GM23338 (cell line): Measurements from ENCODE around the gene TRIM52. TPM values are rescaled to one million over a fixed set of nuclear protein-coding genes. Genes with fewer than 3 reads are reported as not detected.

Experiments used
- ATAC-seq: fragments of 200-7000 bp; cut with Tn5 transposase; 3 replicates; pipeline ENCODE4 v1.9.1; 2020
- DNase-seq: peaks from one replicate; pipeline ENCODE4 v3.0.0-alpha.2; 2015; ENCODE audit warnings: low spot score
- H2AFZ ChIP-seq: fragments of 200-600 bp; sonication (generic); 2 replicates; pipeline ENCODE4 v1.8.0; 2016; ENCODE audit warnings: antibody characterized with exemption, mild to moderate bottlenecking, moderate library complexity
- H3F3A ChIP-seq: fragments of 200-600 bp; sonication (generic); replicated peaks from 2 replicates; pipeline ENCODE4 v1.8.0; 2017; ENCODE audit warnings: antibody characterized with exemption, mixed run types, low read depth
- H3K27ac ChIP-seq: fragments of 200-600 bp; sonication (generic); 2 replicates; pipeline ENCODE4 v1.6.1; 2016; ENCODE audit warnings: low read depth
- H3K27me3 ChIP-seq: fragments of 200-600 bp; sonication (generic); 2 replicates; pipeline ENCODE4 v1.8.0; 2016; ENCODE audit warnings: mild to moderate bottlenecking, mixed run types, moderate library complexity; ENCODE audit not compliant: insufficient read depth
- H3K36me3 ChIP-seq: fragments of 200-600 bp; sonication (generic); 2 replicates; pipeline ENCODE4 v1.8.0; 2016; ENCODE audit warnings: mild to moderate bottlenecking; ENCODE audit not compliant: insufficient read depth
- H3K4me1 ChIP-seq: fragments of 200-600 bp; sonication (generic); 2 replicates; pipeline ENCODE4 v1.8.0; 2016; ENCODE audit warnings: mild to moderate bottlenecking, moderate library complexity; ENCODE audit not compliant: insufficient read depth
- H3K4me2 ChIP-seq: fragments of 200-600 bp; sonication (generic); 2 replicates; pipeline ENCODE4 v1.7.1; 2017; ENCODE audit warnings: mixed run types
- H3K4me3 ChIP-seq: fragments of 200-600 bp; sonication (generic); 2 replicates; pipeline ENCODE4 v1.6.1; 2016; ENCODE audit warnings: mixed run types
- H3K79me2 ChIP-seq: fragments of 200-600 bp; sonication (generic); replicated peaks from 2 replicates; pipeline ENCODE4 v1.8.0; 2017; ENCODE audit warnings: mild to moderate bottlenecking; ENCODE audit not compliant: insufficient read depth
- H3K9me2 ChIP-seq: fragments of 200-600 bp; sonication (generic); 2 replicates; pipeline ENCODE4 v1.8.0; 2017; ENCODE audit not compliant: insufficient read depth
- H4K20me1 ChIP-seq: fragments of 200-600 bp; sonication (generic); replicated peaks from 2 replicates; pipeline ENCODE4 v1.8.0; 2017; ENCODE audit warnings: mild to moderate bottlenecking; ENCODE audit not compliant: insufficient read depth
- H3K27ac Mint-ChIP-seq: 2 replicates; pipeline ENCODE4 v1.8.0; 2020; ENCODE audit warnings: inconsistent platforms, mild to moderate bottlenecking, moderate library complexity, mixed read lengths
- H3K27me3 Mint-ChIP-seq: 3 replicates; pipeline ENCODE4 v1.8.0; 2022; ENCODE audit warnings: low read depth, mild to moderate bottlenecking, moderate library complexity, mixed read lengths, inconsistent platforms; ENCODE audit not compliant: insufficient read depth, poor library complexity
- H3K36me3 Mint-ChIP-seq: 3 replicates; pipeline ENCODE4 v1.8.0; 2021; ENCODE audit warnings: low read depth, mild to moderate bottlenecking, inconsistent platforms, moderate library complexity, mixed read lengths
- H3K4me1 Mint-ChIP-seq: 3 replicates; pipeline ENCODE4 v1.8.0; 2020; ENCODE audit warnings: mild to moderate bottlenecking, inconsistent platforms, mixed read lengths
- H3K4me3 Mint-ChIP-seq: 3 replicates; pipeline ENCODE4 v1.8.0; 2021; ENCODE audit warnings: moderate library complexity, mild to moderate bottlenecking, inconsistent platforms, mixed read lengths
- H3K9me3 Mint-ChIP-seq: 3 replicates; pipeline ENCODE4 v1.8.0; 2020; ENCODE audit warnings: moderate library complexity, mild to moderate bottlenecking, inconsistent platforms, mixed read lengths
- CREB1 ChIP-seq: fragments of 250-450 bp; sonication (Bioruptor Pico); IDR thresholded peaks from 2 replicates; pipeline ENCODE4 v1.5.0; 2020; ENCODE audit warnings: low read depth, mild to moderate bottlenecking, moderate library complexity
- CTCF ChIP-seq, 2 experiments: fragments of 200-600 bp in 1 of 2; sonication (generic) in 1 of 2; conservative IDR thresholded peaks; 2 replicates each; pipeline versions ENCODE4 v1.5.1 to v1.6.1; 2016 to 2017; ENCODE audit warnings: antibody characterized with exemption in 2 of 2, low read depth in 2 of 2, mild to moderate bottlenecking in 2 of 2, moderate library complexity in 1 of 2
- ETS1 ChIP-seq: IDR thresholded peaks from 2 replicates; pipeline ENCODE4 v1.6.1; 2016; ENCODE audit warnings: antibody characterized with exemption
- EZH2 ChIP-seq: fragments of 200-600 bp; sonication (generic); IDR thresholded peaks from one replicate; pipeline ENCODE4 v1.8.0; 2017; ENCODE audit warnings: antibody characterized with exemption, mild to moderate bottlenecking, low read depth; ENCODE audit not compliant: unreplicated experiment
- EZH2phosphoT487 ChIP-seq: fragments of 200-600 bp; sonication (generic); IDR thresholded peaks from one replicate; pipeline ENCODE4 v1.8.1; 2018; ENCODE audit warnings: antibody characterized with exemption; ENCODE audit not compliant: unreplicated experiment
- NANOG ChIP-seq: IDR thresholded peaks from 2 replicates; pipeline ENCODE4 v1.6.1; 2016; ENCODE audit warnings: antibody characterized with exemption, borderline replicate concordance
- POLR2AphosphoS5 ChIP-seq: IDR thresholded peaks from 2 replicates; pipeline ENCODE4 v1.6.1; 2016; ENCODE audit warnings: antibody characterized with exemption, low read depth
- REST ChIP-seq: IDR thresholded peaks from one replicate; pipeline ENCODE4 v1.6.1; 2018; ENCODE audit warnings: antibody characterized with exemption; ENCODE audit not compliant: unreplicated experiment
- STAT1 ChIP-seq: IDR thresholded peaks from one replicate; pipeline ENCODE4 v1.6.1; 2016; ENCODE audit warnings: antibody characterized with exemption; ENCODE audit not compliant: unreplicated experiment
- ZNF114 ChIP-seq: fragments of 250-450 bp; sonication (Bioruptor Pico); IDR thresholded peaks from 2 replicates; pipeline ENCODE4 v1.5.0; 2020; ENCODE audit warnings: mild to moderate bottlenecking, moderate library complexity
- polyA plus RNA-seq: library from polyadenylated mRNA; unstranded; fragments of >200 nt; fragmentation: Nextera tagmentation; extraction: Ambion mirVana; gene quantifications from 2 replicates; pipeline ENCODE4 v1.2.1, GENCODE V29; 2016
- total RNA-seq: library from RNA; depleted of rRNA; stranded (reverse); fragments of >200 nt; shearing (Covaris generic); gene quantifications from 2 replicates; pipeline ENCODE4 v1.2.3, GENCODE V29; 2014

TRIM52 gene
- total and polyA plus RNA-seq, 2 experiments from 2014 or later: 6.2 to 8.1 TPM

- Histone ChIP-seq H3K27me3 (peaks cover 37% of the 10 kb centered on the region), H3K4me2 (no peak overlapping the region), H3K4me1 (peaks cover 15% of the 10 kb centered on the region; the same call in 1 of the 2 replicates), H3K79me2 (no peaks in the 10 kb centered on the region), H3F3A (peaks cover 10% of the 10 kb centered on the region; the same call in 1 of the 2 replicates), H3K9me2 (no peaks in the 10 kb centered on the region), H2AFZ (no peak overlapping the region), H3K27ac (no peak overlapping the region), H3K36me3 (no peaks in the 10 kb centered on the region), H3K4me3 (no peak overlapping the region), H4K20me1 (no peaks in the 10 kb centered on the region; the same call in 1 of the 2 replicates)
- Mint-ChIP-seq H3K4me3 (peak overlapping the region; percentile 94), H3K27me3 (peaks cover 49% of the 10 kb centered on the region), H3K36me3 (peaks cover 17% of the 10 kb centered on the region), H3K27ac (no peak overlapping the region), H3K4me1 (peaks cover 15% of the 10 kb centered on the region), H3K9me3 (peaks cover 20% of the 10 kb centered on the region)
- DNase-seq: no peak
- ATAC-seq: no peak
- TF ChIP-seq POLR2AphosphoS5 (no peak), CREB1 (no peak), EZH2 (no peak), STAT1 (no peak), CTCF (conservative IDR thresholded peaks at IDR 0.05; ENCODE audit: low read depth in 2 of 2) (no peak), NANOG (no peak), ETS1 (no peak), REST (no peak)
Observed at GRCh38 chr5:181207960-181208253, 53.0 kb downstream of the TRIM52 start.

- H3K4me1 Mint-ChIP-seq: peaks cover 14% of the 10 kb centered on the region
- peaks cover 20% of the 10 kb centered on the region for H3K9me3 Mint-ChIP-seq
- peaks cover 15% of the 10 kb centered on the region; the same call in 1 of the 2 replicates for H3K4me1 ChIP-seq
- no peak overlapping the region for H3K27ac ChIP-seq
- peak overlapping the region; percentile 75 for H3K27ac Mint-ChIP-seq
- no peaks in the 10 kb centered on the region for H3K9me2 ChIP-seq
- peak overlapping the region; percentile 94 for H3K4me3 Mint-ChIP-seq
- H3K4me3 ChIP-seq: peak overlapping the region; percentile 79
- no peaks in the 10 kb centered on the region for H3K36me3 ChIP-seq
- no peaks in the 10 kb centered on the region; the same call in 1 of the 2 replicates for H4K20me1 ChIP-seq
- H3K36me3 Mint-ChIP-seq: peaks cover 17% of the 10 kb centered on the region
- no peaks in the 10 kb centered on the region for H3K79me2 ChIP-seq
- H2AFZ ChIP-seq: peak overlapping the region; percentile 64
- DNase-seq: peak; percentile 88
- H3K4me2 ChIP-seq: peak overlapping the region; percentile 72
- peaks cover 10% of the 10 kb centered on the region; the same call in 1 of the 2 replicates for H3F3A ChIP-seq
- peaks cover 42% of the 10 kb centered on the region for H3K27me3 ChIP-seq
- H3K27me3 Mint-ChIP-seq: peaks cover 54% of the 10 kb centered on the region
- ATAC-seq: peak; percentile 15
- TF ChIP-seq ZNF114 (CRISPR knock-in tag) (no peak), CTCF (conservative IDR thresholded peaks at IDR 0.05; ENCODE audit: low read depth in 2 of 2) (no peak), NANOG (no peak), REST (no peak), EZH2 (no peak), EZH2phosphoT487 (no peak)
Observed at GRCh38 chr5:181207214-181207959, 53.6 kb downstream of the TRIM52 start.
